Endothelial cell of umbilical vein (primary cell): ENCODE data around the gene MAP7D3. TPM values are rescaled to one million over a fixed set of nuclear protein-coding genes. Genes with fewer than 3 reads are reported as not detected.

Experiments used
- BruUV-seq: library from RNA; stranded (reverse); fragments of 400-500 nt; replicated peaks from 2 replicates; lab custom pipeline; 2021; lab: Mats Ljungman, UMichigan
- CTCF ChIA-PET: fragments of 300-600, 350-600 bp; sonication (Branson Sonifier 250); formaldehyde crosslinking; loops from one replicate; lab custom pipeline; 2021; ENCODE audit warnings: antibody characterized with exemption, inconsistent platforms; lab: Charles Lee
- POLR2A ChIA-PET: fragments of 300-600, 350-600 bp; sonication (Branson Sonifier 250); formaldehyde crosslinking; loops from one replicate; lab custom pipeline; 2021; ENCODE audit warnings: antibody characterized with exemption, inconsistent platforms; lab: Charles Lee
- DNase-seq: peaks from one replicate; pipeline ENCODE4 v3.0.0-alpha.2; 2011; ENCODE audit warnings: low read depth, low spot score
- FAIRE-seq: peaks from 2 replicates; lab custom pipeline; 2011; peaks lifted over from hg19 to GRCh38; lab: Jason Lieb, UNC
- H2AFZ ChIP-seq: 2 replicates; pipeline ENCODE4 v1.6.0; 2012; ENCODE audit warnings: low read depth, low read length, control low read depth, inconsistent platforms
- H3K27ac ChIP-seq: 2 replicates; pipeline ENCODE4 v1.5.1; 2011; ENCODE audit warnings: low read depth, mild to moderate bottlenecking, control low read depth, low read length, moderate library complexity; ENCODE audit not compliant: insufficient read depth
- H3K27me3 ChIP-seq, 2 experiments: 2 replicates each; pipeline versions ENCODE4 v1.6.0 to v1.6.1; 2011; ENCODE audit warnings: low read length in 2 of 2, mixed read lengths in 1 of 2; ENCODE audit not compliant: control insufficient read depth in 2 of 2, insufficient read depth in 2 of 2
- H3K36me3 ChIP-seq, 2 experiments: 2 replicates in 1 of 2; 3 replicates in 1 of 2; pipeline ENCODE4 v1.5.1; 2011; ENCODE audit warnings: low read length in 2 of 2, mild to moderate bottlenecking in 1 of 2, moderate library complexity in 1 of 2; ENCODE audit not compliant: control insufficient read depth in 2 of 2, insufficient read depth in 2 of 2; ENCODE audit errors: extremely low read depth in 1 of 2
- H3K4me1 ChIP-seq: 3 replicates; pipeline ENCODE4 v1.5.1; 2011; ENCODE audit warnings: mild to moderate bottlenecking, low read length; ENCODE audit not compliant: control insufficient read depth, insufficient read depth; ENCODE audit errors: extremely low read depth
- H3K4me2 ChIP-seq: 2 replicates; pipeline ENCODE4 v1.6.1; 2011; ENCODE audit warnings: low read length, control low read depth, mixed read lengths; ENCODE audit not compliant: insufficient read depth
- H3K4me3 ChIP-seq, 3 experiments: fragments of 200-600 bp in 1 of 3; sonication (generic), shearing (Covaris generic) in 1 of 3; replicated peaks in 1 of 3; 2 replicates each; pipeline ENCODE4 v1.5.1; 2011 to 2016; ENCODE audit warnings: control low read depth in 3 of 3, low read length in 3 of 3, mild to moderate bottlenecking in 2 of 3, inconsistent platforms in 1 of 3, low read depth in 1 of 3, moderate library complexity in 1 of 3; ENCODE audit not compliant: insufficient read depth in 1 of 3
- H3K79me2 ChIP-seq: 2 replicates; pipeline ENCODE4 v1.6.0; 2012; ENCODE audit warnings: low read length, inconsistent platforms; ENCODE audit not compliant: control insufficient read depth, insufficient read depth
- H3K9ac ChIP-seq: replicated peaks from 2 replicates; pipeline ENCODE3; 2011; ENCODE audit warnings: low read length, control low read depth; ENCODE audit not compliant: insufficient read depth; ENCODE audit errors: extremely low read depth
- H3K9me1 ChIP-seq: replicated peaks from 3 replicates; pipeline ENCODE4 v1.6.0; 2011; ENCODE audit warnings: mild to moderate bottlenecking, low read length; ENCODE audit not compliant: control insufficient read depth, insufficient read depth; ENCODE audit errors: extremely low read depth
- H3K9me3 ChIP-seq: replicated peaks from 2 replicates; pipeline ENCODE4 v1.5.1; 2012; ENCODE audit warnings: low read length, inconsistent platforms; ENCODE audit not compliant: control insufficient read depth, insufficient read depth
- H4K20me1 ChIP-seq: replicated peaks from 2 replicates; pipeline ENCODE3; 2011; ENCODE audit warnings: mild to moderate bottlenecking, low read length; ENCODE audit not compliant: control insufficient read depth, insufficient read depth; ENCODE audit errors: extremely low read depth
- CTCF ChIP-seq, 2 donors: IDR thresholded peaks; 1 replicate in 1 of 2; 2 replicates in 1 of 2; pipeline ENCODE4 v1.5.1; 2011; ENCODE audit warnings: low read length in 2 of 2, mild to moderate bottlenecking in 2 of 2, moderate library complexity in 2 of 2, control low read depth in 1 of 2, inconsistent platforms in 1 of 2, low read depth in 1 of 2; ENCODE audit not compliant: insufficient read depth in 1 of 2; ENCODE audit errors: extremely low read depth in 1 of 2
- EZH2 ChIP-seq: IDR thresholded peaks from 2 replicates; pipeline ENCODE4 v1.6.1; 2012; ENCODE audit warnings: borderline replicate concordance, low read depth, mild to moderate bottlenecking, moderate library complexity, low read length, inconsistent platforms; ENCODE audit not compliant: severe bottlenecking
- FOS ChIP-seq: IDR thresholded peaks from 2 replicates; pipeline ENCODE4 v1.6.1; 2011; ENCODE audit warnings: mild to moderate bottlenecking, low read length, moderate library complexity, borderline replicate concordance; ENCODE audit not compliant: insufficient read depth
- GATA2 ChIP-seq: IDR thresholded peaks from 2 replicates; pipeline ENCODE4 v1.7.0; 2011; ENCODE audit warnings: low read depth, mild to moderate bottlenecking, moderate library complexity, mixed read lengths, low read length; ENCODE audit not compliant: insufficient read length, insufficient read depth
- JUN ChIP-seq: IDR thresholded peaks from 2 replicates; pipeline ENCODE4 v1.6.1; 2011; ENCODE audit warnings: borderline replicate concordance, low read depth; ENCODE audit not compliant: insufficient read length, insufficient read depth
- MAX ChIP-seq: IDR thresholded peaks from 2 replicates; pipeline ENCODE4 v1.6.1; 2011; ENCODE audit not compliant: insufficient read depth, insufficient read length
- MYC ChIP-seq: IDR thresholded peaks from one replicate; pipeline ENCODE4 v1.6.1; 2011; ENCODE audit warnings: mild to moderate bottlenecking, low read depth, low read length
- POLR2A ChIP-seq: IDR thresholded peaks from 2 replicates; pipeline ENCODE4 v1.6.1; 2012; ENCODE audit warnings: low read depth, mild to moderate bottlenecking, control low read depth, low read length
- POLR2AphosphoS5 ChIP-seq: IDR thresholded peaks from 2 replicates; pipeline ENCODE4 v1.6.1; 2012; ENCODE audit warnings: low read depth, mild to moderate bottlenecking, control low read depth, low read length, moderate library complexity; ENCODE audit not compliant: insufficient read depth
- dilution Hi-C: fragments of 300-500 bp; cut with MboI; formaldehyde crosslinking; loops from one replicate; pipeline ENCODE4 v1.15.0; 2019; ENCODE audit warnings: low sequenced_read_pairs; ENCODE audit not compliant: extremely low pct_ligation_motif_present
- intact Hi-C: fragments of 100-400 bp; cut with micrococcal nuclease; formaldehyde crosslinking; loops from one replicate; pipeline ENCODE4 v1.10.0; 2022
- polyA plus RNA-seq, 4 experiments: library from polyadenylated mRNA; depleted of rRNA in 3 of 4; stranded (reverse) in 3 of 4; unstranded in 1 of 4; fragments of >200 nt; gene quantifications; 2 replicates each; pipeline versions ENCODE4 v1.2.1 to v1.2.3, GENCODE V29; 2011 to 2012; ENCODE audit warnings: missing spikeins in 1 of 4
- total RNA-seq: library from RNA; stranded (reverse); gene quantifications from 2 replicates; pipeline ENCODE4 v1.2.3, GENCODE V29; 2021

MAP7D3 gene
- total and polyA plus RNA-seq, 2 donors (not counting 3 experiments of a cell fraction or from before 2014, with no cell fraction given): 6.5 to 22.8 TPM

- CTCF ChIA-PET: no interaction called here
- FAIRE-seq (no peak), DNase-seq (no peak)
- Histone ChIP-seq H3K4me3 (no peak overlapping the region), H3K27me3 (no peaks in the 10 kb centered on the region), H3K79me2 (no peaks in the 10 kb centered on the region), H3K4me1 (peaks cover 34% of the 10 kb centered on the region), H3K27ac (no peak overlapping the region), H3K9me3 (no peaks in the 10 kb centered on the region), H3K36me3 (no peaks in the 10 kb centered on the region), H3K9me1 (no peaks in the 10 kb centered on the region), H4K20me1 (no peaks in the 10 kb centered on the region), H3K4me2 (no peak overlapping the region), H2AFZ (no peak overlapping the region), H3K9ac (no peak overlapping the region)
- POLR2A ChIA-PET: no interaction called here
- intact Hi-C loops: loop anchor here (10.0 kb wide), 1 partner anchor 738 kb away; the partner anchor contains the start of gene INTS6L
- dilution Hi-C loops: no loop called here
- TF ChIP-seq CTCF (IDR thresholded peaks at IDR 0.05; ENCODE audit: extremely low read depth in 1 of 2, insufficient read depth in 1 of 2, low read depth in 1 of 2, low read length in 2 of 2) (no peak), GATA2 (no peak), POLR2AphosphoS5 (no peak), MAX (no peak), JUN (no peak), FOS (no peak), MYC (no peak), POLR2A (no peak), EZH2 (no peak)
- no TSS peak for BruUV-seq
Measured at GRCh38 chrX:136262812-136263315, 11.7 kb upstream of the MAP7D3 start.
